ENCODE data around the gene PRRC2A. TPM values are rescaled to one million over a fixed set of nuclear protein-coding genes. Genes with fewer than 3 reads are reported as not detected.

Gene PRRC2A
- total RNA-seq, 1 experiment from 2014 or later, result 62.4 TPM

GRCh38 chr6:31661262-31662123, 41.0 kb downstream of the PRRC2A start:
- in situ Hi-C loops (cut with HindIII; ENCODE audit: low sequenced_read_pairs), result no loop called here
- no peak for DNase-seq (ENCODE audit: low spot score)

- in situ Hi-C loops (cut with HindIII; ENCODE audit: low sequenced_read_pairs), result no loop called here
- no peak for DNase-seq (ENCODE audit: low spot score)
Observed at GRCh38 chr6:31662124-31662723, 41.7 kb downstream of the PRRC2A start.

- DNase-seq (ENCODE audit: low spot score), result no peak
- in situ Hi-C loops (cut with HindIII; ENCODE audit: low sequenced_read_pairs), result no loop called here
Observed at GRCh38 chr6:31663126-31663960, 42.8 kb downstream of the PRRC2A start.

DNA sequence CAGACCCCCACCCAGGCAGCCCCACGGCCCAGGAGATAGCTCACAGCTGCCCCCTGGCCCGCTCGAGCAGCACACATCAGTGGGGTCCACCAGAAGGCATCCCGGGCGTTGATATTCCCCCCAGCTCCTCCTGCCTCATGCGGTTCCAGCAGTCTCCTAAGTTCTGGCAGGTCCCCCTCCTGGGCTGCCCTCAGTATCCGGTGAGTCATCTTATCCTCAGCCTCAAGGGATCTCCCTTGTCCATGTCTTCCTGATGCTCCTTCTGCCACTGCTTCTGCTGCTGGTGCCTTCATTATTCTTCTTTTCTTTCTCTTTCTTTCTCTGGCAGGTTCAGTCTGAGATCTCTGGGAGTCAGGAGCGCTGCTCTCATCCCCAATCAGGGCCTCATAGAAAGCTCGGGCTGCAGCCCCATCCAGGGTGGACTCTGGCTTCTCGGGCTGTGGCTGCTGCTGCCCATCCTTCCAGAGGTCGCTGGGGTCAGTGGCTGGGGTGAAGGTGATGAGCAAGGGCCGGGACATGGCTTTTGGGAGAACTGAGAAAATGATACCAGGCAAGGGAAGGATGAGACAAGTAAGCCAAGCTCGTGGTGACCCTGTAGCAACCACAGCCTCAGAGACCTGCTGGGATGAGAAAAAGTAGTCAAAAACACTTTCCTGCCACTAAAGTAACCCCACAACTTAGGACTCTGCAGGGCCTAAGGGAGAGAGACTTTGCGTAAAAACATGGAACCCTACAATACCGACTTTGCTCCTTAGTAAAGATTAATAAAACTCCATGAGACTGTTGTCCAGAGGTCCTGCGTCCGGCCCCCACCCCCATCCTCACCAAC, 43.7 kb downstream of the PRRC2A start:
- DNase-seq (ENCODE audit: low spot score), result no peak
- in situ Hi-C loops (cut with HindIII; ENCODE audit: low sequenced_read_pairs), result no loop called here

GRCh38 chr6:31664790-31665500, 44.4 kb downstream of the PRRC2A start, which contains the start of gene GPANK1:
Gene GPANK1, minus strand, starts transcription at chr6:31664997. Its CDS starts 519 bp downstream, at chr6:31664478.
- in situ Hi-C loops (cut with HindIII; ENCODE audit: low sequenced_read_pairs), result no loop called here
- DNase-seq (ENCODE audit: low spot score), result peak; percentile 98

GRCh38 chr6:31665501-31666336, 45.2 kb downstream of the PRRC2A start, which contains the start of gene CSNK2B:
Gene CSNK2B, plus strand, starts transcription at chr6:31666080. Its CDS starts 752 bp downstream, at chr6:31666832.
- DNase-seq (ENCODE audit: low spot score), result peak; percentile 99

GRCh38 chr6:31666337-31666965, 45.9 kb downstream of the PRRC2A start:
- no peak for DNase-seq (ENCODE audit: low spot score)
- in situ Hi-C loops (cut with HindIII; ENCODE audit: low sequenced_read_pairs), result no loop called here

More at GRCh38 chr6:31665501-31666336, 45.2 kb downstream of the PRRC2A start, which contains the start of gene CSNK2B:
- in situ Hi-C loops (cut with HindIII; ENCODE audit: low sequenced_read_pairs), result no loop called here

GRCh38 chr6:31669676-31670075, 49.2 kb downstream of the PRRC2A start, which contains the start of gene LY6G5B:
Gene LY6G5B, plus strand, starts transcription at chr6:31669976. Its CDS starts 975 bp downstream, at chr6:31670951.
- in situ Hi-C loops (cut with HindIII; ENCODE audit: low sequenced_read_pairs), result no loop called here

DNA sequence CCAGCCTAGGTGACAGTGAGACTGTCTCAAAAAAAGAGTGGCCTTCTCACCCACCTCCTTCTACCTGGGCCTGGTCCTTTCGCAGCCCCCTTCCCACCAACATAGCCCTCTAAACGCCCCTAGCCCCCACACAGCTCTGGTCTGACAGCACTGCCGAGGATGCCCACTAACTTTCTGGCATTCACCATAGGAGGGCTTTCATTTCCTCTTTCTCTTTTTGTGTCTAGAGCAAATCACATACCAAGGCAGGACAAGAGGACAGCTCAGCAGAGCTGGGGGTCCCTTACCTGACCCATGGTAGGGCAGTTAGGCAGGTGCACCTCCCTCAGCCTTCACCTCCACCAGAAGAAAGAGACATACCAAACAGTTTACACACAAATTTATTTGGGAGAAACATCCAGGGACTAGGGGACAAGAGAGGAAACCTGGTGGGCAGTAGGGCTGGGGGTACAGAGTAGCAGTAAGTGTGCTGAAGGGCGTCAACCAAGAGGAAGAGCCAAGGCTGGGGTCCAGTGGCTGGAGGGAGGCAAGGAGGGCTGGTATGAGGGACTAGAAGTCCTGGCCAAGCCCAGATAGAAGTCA, 55.9 kb downstream of the PRRC2A start:
- in situ Hi-C loops (cut with HindIII; ENCODE audit: low sequenced_read_pairs), result no loop called here
- DNase-seq (ENCODE audit: low spot score), result no peak

More at GRCh38 chr6:31669676-31670075, 49.2 kb downstream of the PRRC2A start, which contains the start of gene LY6G5B:
- DNase-seq (ENCODE audit: low spot score), result no peak

DNA sequence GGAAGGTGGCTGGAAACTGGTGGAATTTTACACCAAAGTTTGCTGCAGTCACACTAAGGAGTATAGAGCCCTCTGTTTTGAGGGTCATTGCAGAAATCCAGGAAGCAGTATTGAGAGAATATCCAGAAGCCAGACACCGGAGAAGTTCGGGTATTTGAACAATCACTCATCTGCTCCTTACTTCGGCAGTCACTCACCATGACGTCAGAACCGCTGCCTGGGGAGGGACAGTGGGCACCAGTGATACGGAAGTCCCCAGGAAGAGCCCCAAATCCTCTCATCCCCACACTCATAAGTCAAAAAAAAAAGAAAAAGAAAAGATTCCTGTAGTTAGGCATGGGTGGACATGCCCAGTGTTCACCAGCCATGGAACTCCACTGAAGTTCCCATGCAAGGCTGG, 56.4 kb downstream of the PRRC2A start:
- in situ Hi-C loops (cut with HindIII; ENCODE audit: low sequenced_read_pairs), result no loop called here

GRCh38 chr6:31677955-31678354, 57.4 kb downstream of the PRRC2A start:
- in situ Hi-C loops (cut with HindIII; ENCODE audit: low sequenced_read_pairs), result no loop called here
- no peak for DNase-seq (ENCODE audit: low spot score)

More for the DNA sequence above, 56.4 kb downstream of the PRRC2A start:
- no peak for DNase-seq (ENCODE audit: low spot score)

- in situ Hi-C loops (cut with HindIII; ENCODE audit: low sequenced_read_pairs), result no loop called here
- DNase-seq (ENCODE audit: low spot score), result peak; percentile 88
Observed at GRCh38 chr6:31680226-31681134, 60.0 kb downstream of the PRRC2A start, which contains the start of gene LY6G5C. Gene LY6G5C, minus strand, starts transcription at chr6:31681067. Its CDS starts 694 bp downstream, at chr6:31680373.

GRCh38 chr6:31681135-31681671, 60.7 kb downstream of the PRRC2A start:
- no peak for DNase-seq (ENCODE audit: low spot score)
- in situ Hi-C loops (cut with HindIII; ENCODE audit: low sequenced_read_pairs), result no loop called here

DNA sequence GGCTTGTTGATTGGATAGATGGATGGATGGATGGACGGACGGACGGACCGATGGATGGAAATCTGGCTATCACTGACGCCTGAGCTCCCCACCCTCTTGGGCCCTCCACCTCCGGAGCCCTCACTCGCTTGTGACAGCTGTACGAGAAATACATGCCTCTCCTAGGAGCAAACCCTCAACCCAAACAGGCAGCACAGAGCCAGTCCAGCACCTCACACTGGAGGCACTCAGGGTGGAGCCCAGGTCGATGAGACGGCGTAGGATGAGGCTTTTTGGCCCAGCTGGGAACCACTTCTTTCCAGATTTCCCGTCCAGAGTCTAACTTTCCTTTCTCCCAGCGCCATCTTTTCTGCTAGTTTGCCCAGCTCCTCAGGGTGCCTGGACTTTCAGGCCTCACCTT, 63.1 kb downstream of the PRRC2A start:
- no peak for DNase-seq (ENCODE audit: low spot score)
- in situ Hi-C loops (cut with HindIII; ENCODE audit: low sequenced_read_pairs), result no loop called here

DNA sequence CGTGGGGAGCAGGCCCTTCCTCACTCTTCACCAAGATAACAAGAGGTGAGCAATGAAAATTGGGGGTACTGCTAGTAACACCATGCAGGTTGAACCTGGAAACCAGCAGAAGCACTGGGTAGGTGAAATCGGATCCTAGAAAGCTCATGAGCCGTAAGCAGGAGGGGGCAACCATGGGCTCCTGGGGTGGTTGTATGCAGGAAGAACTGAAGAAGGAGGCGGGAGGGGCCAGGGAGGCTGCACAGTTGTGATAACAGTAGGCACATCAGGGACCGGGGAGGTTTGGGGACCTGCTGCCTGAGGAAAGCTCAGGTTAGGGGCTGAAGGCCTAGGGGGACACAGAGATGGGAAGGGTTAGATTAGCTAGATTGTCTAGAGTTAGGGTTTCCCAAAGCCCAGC, 66.0 kb downstream of the PRRC2A start:
- DNase-seq (ENCODE audit: low spot score), result no peak
- in situ Hi-C loops (cut with HindIII; ENCODE audit: low sequenced_read_pairs), result no loop called here

Measured in G401 (cell line).